ENCODE measurements around the gene CCDC24. TPM values are rescaled to one million over a fixed set of nuclear protein-coding genes. Genes with fewer than 3 reads are reported as not detected.

The CCDC24 gene
- total RNA-seq, 2 donors from 2014 or later: 6.7 to 21.1 TPM

DNA sequence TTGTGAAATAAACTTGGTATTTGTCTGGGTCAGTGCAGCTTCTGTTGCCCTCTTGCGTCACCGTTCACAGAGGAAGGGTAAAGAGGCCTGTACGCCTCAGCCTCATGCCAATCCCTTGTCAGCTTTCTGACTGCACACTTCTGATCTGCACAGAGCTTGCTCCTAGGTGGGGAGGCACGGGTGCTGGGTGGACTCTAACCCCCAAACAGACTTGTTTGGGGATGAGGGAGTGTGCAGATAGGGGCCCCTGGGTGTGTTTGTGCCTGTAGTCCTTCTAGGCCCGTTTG, 13.2 kb upstream of the CCDC24 start:
- Histone ChIP-seq H3K36me3 (replicated peaks in 1 of 2; ENCODE audit: insufficient read depth in 1 of 2, low read depth in 2 of 2) (peaks cover 0 to 4% of the 10 kb centered on the region in 2 donors), H3K27ac (peak overlapping the region in 2 of 4 donors; percentile 55 to 66), H3K27me3 (no peaks in the 10 kb centered on the region), H3K4me1 (peaks cover 59% of the 10 kb centered on the region), H3K9me3 (no peaks in the 10 kb centered on the region), H3K4me3 (no peak overlapping the region)
- intact Hi-C loops (cut with DNase I): no loop called here
- TF ChIP-seq POLR2A (IDR thresholded peaks at IDR 0.05): no peak
- TF ChIP-seq, protein P1, sequence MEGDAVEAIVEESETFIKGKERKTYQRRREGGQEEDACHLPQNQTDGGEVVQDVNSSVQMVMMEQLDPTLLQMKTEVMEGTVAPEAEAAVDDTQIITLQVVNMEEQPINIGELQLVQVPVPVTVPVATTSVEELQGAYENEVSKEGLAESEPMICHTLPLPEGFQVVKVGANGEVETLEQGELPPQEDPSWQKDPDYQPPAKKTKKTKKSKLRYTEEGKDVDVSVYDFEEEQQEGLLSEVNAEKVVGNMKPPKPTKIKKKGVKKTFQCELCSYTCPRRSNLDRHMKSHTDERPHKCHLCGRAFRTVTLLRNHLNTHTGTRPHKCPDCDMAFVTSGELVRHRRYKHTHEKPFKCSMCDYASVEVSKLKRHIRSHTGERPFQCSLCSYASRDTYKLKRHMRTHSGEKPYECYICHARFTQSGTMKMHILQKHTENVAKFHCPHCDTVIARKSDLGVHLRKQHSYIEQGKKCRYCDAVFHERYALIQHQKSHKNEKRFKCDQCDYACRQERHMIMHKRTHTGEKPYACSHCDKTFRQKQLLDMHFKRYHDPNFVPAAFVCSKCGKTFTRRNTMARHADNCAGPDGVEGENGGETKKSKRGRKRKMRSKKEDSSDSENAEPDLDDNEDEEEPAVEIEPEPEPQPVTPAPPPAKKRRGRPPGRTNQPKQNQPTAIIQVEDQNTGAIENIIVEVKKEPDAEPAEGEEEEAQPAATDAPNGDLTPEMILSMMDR (IDR thresholded peaks at IDR 0.05): no peak
- no peak for DNase-seq
- ATAC-seq: no peak
- 32 to 35% methylated on average over 5 of the region's 5 CpGs for WGBS, 2 donors

DNA sequence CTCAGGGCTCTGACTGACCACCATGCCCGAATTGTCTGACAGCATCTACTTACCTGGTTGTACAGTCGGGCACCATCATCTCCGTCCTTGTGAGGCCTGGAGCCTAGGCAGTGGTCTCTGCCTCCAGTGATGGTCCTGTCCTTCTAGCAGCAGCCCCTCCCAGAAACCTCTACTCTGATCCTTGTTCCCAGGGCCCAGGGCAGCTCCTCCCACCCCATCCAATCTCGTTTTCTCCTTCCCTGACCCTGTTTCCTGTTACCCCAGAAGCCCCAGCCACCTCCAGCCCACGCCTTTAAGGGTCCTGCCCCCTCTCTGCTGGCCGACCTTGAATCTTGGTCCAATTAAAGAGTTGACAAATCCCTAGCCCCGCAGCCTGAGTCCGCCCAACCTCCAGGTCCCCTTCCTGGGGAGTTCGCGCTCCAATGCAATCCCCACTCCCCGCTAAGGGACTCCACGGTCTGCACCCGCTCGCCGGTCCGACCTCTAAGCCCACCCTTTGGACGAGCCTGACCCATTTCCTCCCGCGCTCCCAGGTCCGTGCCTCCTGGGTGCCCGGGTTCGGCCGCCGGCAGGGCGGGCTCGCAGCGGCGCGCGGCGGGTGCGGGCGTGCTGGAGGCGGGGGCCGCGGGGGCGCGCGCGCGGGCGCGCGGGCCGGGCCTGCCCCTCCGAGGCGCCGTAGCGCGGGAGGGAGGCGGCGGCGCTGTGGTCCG, 12.7 kb upstream of the CCDC24 start, which contains the start of gene B4GALT2:
Gene B4GALT2, plus strand, starts transcription at position 660 of the 710 bp plus-strand sequence. CDS start 1,951 bp downstream, outside the sequence.
- peak within 1 kb of the TSS; percentile 52 to 66 for H3K4me3 ChIP-seq
- H3K27ac ChIP-seq: peak within 1 kb of the TSS; percentile 73 to 83 (median 77)
- DNase-seq: peak; percentile 39 to 68 (median 42)
- TF ChIP-seq POLR2A (IDR thresholded peaks at IDR 0.05): no peak
- TF ChIP-seq, protein P1 (IDR thresholded peaks at IDR 0.05): no peak
- peaks cover 58% of the 10 kb centered on the region for H3K4me1 ChIP-seq
- H3K36me3 ChIP-seq (replicated peaks in 1 of 2; ENCODE audit: insufficient read depth in 1 of 2, low read depth in 2 of 2): peaks cover 0 to 4% of the 10 kb centered on the region in 2 donors
- H3K9me3 ChIP-seq: no peaks in the 10 kb centered on the region
- WGBS, 2 donors: 3 to 11% methylated on average over 17 to 54 of the region's 54 CpGs
- ATAC-seq: peak; percentile 34
- intact Hi-C loops (cut with DNase I): no loop called here
- no peaks in the 10 kb centered on the region for H3K27me3 ChIP-seq

DNA sequence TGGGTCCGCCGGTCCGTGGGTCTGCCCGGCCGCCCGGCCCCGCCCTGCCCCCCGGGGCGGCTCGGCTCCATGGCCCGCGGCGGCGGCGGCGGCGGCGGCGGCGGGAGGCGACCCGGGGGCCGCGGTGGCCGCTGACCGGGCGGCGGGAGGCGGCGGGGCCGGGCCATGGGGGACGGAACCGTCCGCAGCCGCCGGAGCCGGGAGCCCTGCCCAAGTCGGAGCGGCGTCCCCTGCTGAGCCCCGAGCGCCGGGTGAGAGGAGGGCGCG, 12.2 kb upstream of the CCDC24 start:
- Histone ChIP-seq H3K27ac (peak overlapping the region; percentile 73 to 83 (median 77)), H3K9me3 (no peaks in the 10 kb centered on the region), H3K4me1 (peaks cover 54% of the 10 kb centered on the region), H3K4me3 (peak overlapping the region; percentile 52 to 66), H3K27me3 (no peaks in the 10 kb centered on the region), H3K36me3 (replicated peaks in 1 of 2; ENCODE audit: insufficient read depth in 1 of 2, low read depth in 2 of 2) (peaks cover 0 to 4% of the 10 kb centered on the region in 2 donors)
- 0% methylated on average over 42 of the region's 45 CpGs; no CpG with 5 or more reads in 1 of the 2 donors for WGBS, 2 donors
- no peak for TF ChIP-seq POLR2A (IDR thresholded peaks at IDR 0.05)
- TF ChIP-seq, protein P1 (IDR thresholded peaks at IDR 0.05): no peak
- intact Hi-C loops (cut with DNase I): no loop called here
- no peak for ATAC-seq
- DNase-seq: no peak

DNA sequence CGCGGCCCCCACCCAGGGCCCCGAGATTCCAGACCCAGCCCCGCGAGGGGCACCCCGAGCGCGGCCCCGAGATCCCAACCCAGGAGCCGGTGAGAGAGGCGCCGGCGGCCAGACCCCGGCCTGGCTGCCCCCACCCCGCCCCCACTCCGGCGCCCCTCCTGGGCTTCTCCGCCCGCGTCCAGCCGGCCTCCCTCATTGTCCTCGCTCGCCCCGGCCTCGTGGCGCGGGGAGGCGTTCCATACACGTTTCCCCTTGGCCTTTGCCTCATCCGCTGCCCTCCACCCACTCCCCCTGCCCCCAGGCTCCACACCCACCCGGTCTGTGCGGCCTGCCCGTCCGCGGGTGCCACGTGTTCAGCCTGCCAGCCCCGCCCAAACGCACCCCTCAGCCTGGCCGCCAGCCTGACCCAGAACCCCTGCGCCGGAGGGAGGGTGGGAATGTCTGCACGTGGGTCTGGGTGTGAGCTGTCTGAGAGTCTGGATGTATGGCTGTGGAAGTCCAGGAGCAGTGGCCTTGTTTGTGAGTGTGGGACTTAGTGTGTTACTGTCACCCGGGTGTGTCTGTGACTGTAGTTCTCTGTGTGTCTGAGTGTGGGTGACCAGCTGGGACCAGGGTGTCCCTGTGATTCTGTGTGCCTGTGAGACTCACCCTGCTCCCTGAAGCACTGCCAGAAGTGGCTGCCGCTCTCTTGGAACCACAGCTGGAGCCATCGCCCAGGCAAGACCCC, 11.7 kb upstream of the CCDC24 start:
- TF ChIP-seq POLR2A (IDR thresholded peaks at IDR 0.05): peak in 2 of 3 donors; percentile 20 to 40
- TF ChIP-seq, protein P1 (IDR thresholded peaks at IDR 0.05): no peak
- peak; percentile 52 for ATAC-seq
- 3 to 10% methylated on average over 4 to 25 of the region's 45 CpGs for WGBS, 2 donors
- intact Hi-C loops (cut with DNase I): no loop called here
- peak overlapping the region; percentile 73 to 83 (median 77) for H3K27ac ChIP-seq
- H3K9me3 ChIP-seq: no peaks in the 10 kb centered on the region
- H3K27me3 ChIP-seq: no peaks in the 10 kb centered on the region
- H3K4me3 ChIP-seq: peak overlapping the region; percentile 52 to 66
- peaks cover 0 to 4% of the 10 kb centered on the region in 2 donors for H3K36me3 ChIP-seq (replicated peaks in 1 of 2; ENCODE audit: insufficient read depth in 1 of 2, low read depth in 2 of 2)
- DNase-seq: peak; percentile 71 to 88 (median 79)
- peaks cover 53% of the 10 kb centered on the region for H3K4me1 ChIP-seq
